Aorta (tissue), 5 donors: Measurements from ENCODE around the gene SLC6A1. TPM values are rescaled to one million over a fixed set of nuclear protein-coding genes. Genes with fewer than 3 reads are reported as not detected.

ENCODE experiments used
- ATAC-seq: fragments of 200-7000 bp; cut with Tn5 transposase; one replicate; pipeline ENCODE4 v1.9.1; 2022; ENCODE audit warnings: moderate library complexity; ENCODE audit not compliant: low FRiP score
- DNase-seq, 2 donors: peaks; one replicate each; pipeline ENCODE4 v3.0.0-alpha.2; 2020
- H3K27ac ChIP-seq, 2 donors: one replicate each; pipeline ENCODE4 v1.5.1; 2013; ENCODE audit warnings: low read length in 2 of 2, mild to moderate bottlenecking in 2 of 2, moderate library complexity in 2 of 2, control low read depth in 1 of 2, inconsistent platforms in 1 of 2, low read depth in 1 of 2
- H3K27me3 ChIP-seq, 2 donors: one replicate each; pipeline ENCODE4 v1.6.1; 2013; ENCODE audit warnings: control low read depth in 1 of 2, low read length in 1 of 2, mild to moderate bottlenecking in 1 of 2, moderate library complexity in 1 of 2; ENCODE audit not compliant: insufficient read depth in 2 of 2, control insufficient read depth in 1 of 2
- H3K36me3 ChIP-seq, 2 donors: one replicate each; pipeline ENCODE4 v1.6.1; 2013; ENCODE audit warnings: control low read depth in 1 of 2, low read length in 1 of 2, mild to moderate bottlenecking in 1 of 2; ENCODE audit not compliant: insufficient read depth in 2 of 2, control insufficient read depth in 1 of 2
- H3K4me1 ChIP-seq, 2 donors: one replicate each; pipeline ENCODE4 v1.6.1; 2013; ENCODE audit warnings: low read length in 2 of 2, control low read depth in 1 of 2, mild to moderate bottlenecking in 1 of 2, moderate library complexity in 1 of 2; ENCODE audit not compliant: insufficient read depth in 2 of 2, control insufficient read depth in 1 of 2
- H3K4me3 ChIP-seq, 2 donors: one replicate each; pipeline ENCODE4 v1.5.1; 2013; ENCODE audit warnings: low read length in 2 of 2, control low read depth in 1 of 2, mild to moderate bottlenecking in 1 of 2
- H3K9me3 ChIP-seq: one replicate; pipeline ENCODE4 v1.6.1; 2013; ENCODE audit warnings: mild to moderate bottlenecking, low read length; ENCODE audit not compliant: control insufficient read depth
- WGBS, 2 donors: extraction: QIAGEN DNeasy Blood & Tissue Kit; methylation state at CpG; one replicate each; pipeline ENCODE4 v1.1.7; 2013; 5-methylcytosine and 5-hydroxymethylcytosine counted together
- intact Hi-C, 2 donors: fragments of 100-400 bp; cut with DNase I; formaldehyde crosslinking; loops; one replicate each; pipeline versions ENCODE4 v1.14.2 to v1.15.0; 2022
- polyA plus RNA-seq, 2 donors: library from polyadenylated mRNA; stranded (reverse); fragments of 200-250 nt; gene quantifications; one replicate each; pipeline ENCODE4 v1.2.3, GENCODE V29; 2013
- total RNA-seq, 2 donors: library from RNA; stranded (reverse); fragmentation: NEBNext Ultra II Directional; extraction: Animal tissue kit (Norgen Biotek cat#: 25700); gene quantifications; one replicate each; pipeline ENCODE4 v1.2.1, GENCODE V29; 2021
- donor health status: healthy with polysubstance abuse.
- donor health status: Bipolar disorder and iron deficiency.
- donor health status: DM: no; HTN: no; CAD: no.
- donor health status: DM: no; HTN: no; CAD: no.
- donor health status: DM: yes; HTN: yes; CAD: no.

SLC6A1 gene
- total and polyA plus RNA-seq, 4 donors = 0.50 to 4.9 (median 1.8) TPM

DNA sequence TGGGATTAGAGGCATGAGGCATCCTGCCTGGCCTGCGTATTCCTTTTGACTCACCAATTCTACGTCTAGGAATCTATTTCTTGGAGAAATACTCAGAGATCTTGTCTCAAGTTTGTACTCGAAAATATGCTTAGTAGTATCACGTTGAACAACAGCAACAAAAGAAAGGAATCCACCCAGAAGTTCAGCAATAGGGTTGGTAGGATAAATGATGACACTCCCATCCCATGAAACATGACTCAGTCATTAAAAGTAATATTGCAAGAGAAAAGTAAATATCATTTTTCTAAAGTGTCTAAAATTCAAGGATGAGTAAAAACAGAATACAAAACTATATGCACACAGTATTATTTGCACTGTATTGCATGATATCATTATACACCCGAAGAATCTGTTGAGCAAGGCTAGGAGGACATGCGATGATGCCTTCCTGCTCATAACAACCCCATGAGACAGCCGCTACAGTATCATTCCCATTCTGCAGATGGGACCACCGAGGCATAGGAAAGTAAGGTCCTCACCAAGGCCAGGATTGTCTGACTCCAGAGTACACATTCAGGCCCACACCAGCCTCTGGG lies 61.5 kb downstream of the SLC6A1 start:
- no peaks in the 10 kb centered on the region for H3K9me3 ChIP-seq
- H3K27ac ChIP-seq = no peak overlapping the region
- peaks cover 0 to 1% of the 10 kb centered on the region in 2 donors for H3K27me3 ChIP-seq
- DNase-seq (no peak), ATAC-seq (no peak)
- no peaks in the 10 kb centered on the region for H3K36me3 ChIP-seq
- intact Hi-C loops = loop anchor here in 1 of 2 donors (10.0 kb wide), 1 partner anchor 289 kb away; no protein-coding TSS in a partner anchor
- no peaks in the 10 kb centered on the region for H3K4me1 ChIP-seq
- no peak overlapping the region for H3K4me3 ChIP-seq
- WGBS, 2 donors = 87 to 90% methylated on average over 8 of the region's 8 CpGs

DNA sequence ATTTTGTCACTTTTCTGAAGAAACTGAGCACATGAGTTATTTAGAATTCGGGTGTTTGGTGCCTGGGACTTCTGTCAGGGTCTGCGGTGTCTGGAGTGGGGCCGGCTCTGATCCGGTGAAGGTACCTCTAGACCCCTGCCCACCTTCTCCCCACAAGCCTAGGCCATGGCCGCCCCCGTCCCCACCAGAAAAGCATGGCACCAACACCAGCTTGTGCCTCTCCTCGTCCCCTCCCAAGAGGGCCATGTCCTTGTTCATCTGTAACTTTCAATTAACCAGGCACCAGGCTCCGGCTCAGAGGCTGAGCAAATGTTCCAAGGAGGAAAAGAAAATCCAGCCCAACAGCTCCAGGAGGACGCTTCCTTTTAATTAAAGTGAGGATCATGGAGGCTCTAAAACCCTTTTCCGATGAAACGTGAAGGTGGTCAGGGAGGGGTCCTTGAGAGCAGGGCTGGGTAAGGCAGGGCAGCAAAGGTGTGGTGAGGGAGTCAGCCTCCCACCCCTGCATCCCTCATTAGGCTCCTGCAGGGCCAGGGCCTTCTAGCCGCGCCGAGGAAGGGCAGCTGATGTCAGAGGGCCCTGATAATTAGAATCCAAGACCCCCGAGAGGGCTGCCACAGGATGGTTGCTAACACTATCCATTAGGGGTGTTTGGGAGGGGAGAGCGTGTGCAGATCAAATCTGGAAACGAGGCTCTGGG lies 62.3 kb downstream of the SLC6A1 start:
- Histone ChIP-seq H3K9me3 (no peaks in the 10 kb centered on the region), H3K4me3 (no peak overlapping the region), H3K27me3 (peaks cover 0 to 1% of the 10 kb centered on the region in 2 donors), H3K27ac (no peak overlapping the region), H3K36me3 (no peaks in the 10 kb centered on the region), H3K4me1 (no peaks in the 10 kb centered on the region)
- ATAC-seq (no peak), DNase-seq (no peak)
- intact Hi-C loops = loop anchor here in 1 of 2 donors (10.0 kb wide), 1 partner anchor 290 kb away; no protein-coding TSS in a partner anchor
- 86 to 88% methylated on average over 17 of the region's 17 CpGs for WGBS, 2 donors

DNA sequence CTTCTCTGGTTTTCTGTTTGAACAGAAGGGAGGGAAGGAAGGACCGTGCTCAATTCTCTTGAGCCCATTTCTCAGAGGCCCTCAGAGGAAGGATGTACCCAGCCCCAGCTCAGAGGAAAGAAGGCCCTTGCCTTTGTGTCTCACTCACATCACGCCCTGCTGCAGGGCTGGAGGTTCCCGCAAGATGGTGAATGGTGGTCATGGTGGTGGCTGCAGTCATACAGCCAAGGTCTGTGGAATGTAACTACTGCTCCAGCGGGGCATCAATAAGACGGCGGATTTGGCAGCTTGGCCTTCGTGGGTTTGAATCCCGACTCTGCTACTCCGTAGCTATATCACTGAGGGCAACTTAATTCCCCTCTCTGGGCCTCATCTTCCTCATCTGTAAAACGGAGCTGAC lies 62.9 kb downstream of the SLC6A1 start:
- DNase-seq (no peak), ATAC-seq (no peak)
- Histone ChIP-seq H3K9me3 (no peaks in the 10 kb centered on the region), H3K27ac (no peak overlapping the region), H3K36me3 (no peaks in the 10 kb centered on the region), H3K27me3 (peaks cover 0 to 1% of the 10 kb centered on the region in 2 donors), H3K4me1 (no peaks in the 10 kb centered on the region), H3K4me3 (no peak overlapping the region)
- 87 to 89% methylated on average over 10 of the region's 10 CpGs for WGBS, 2 donors
- intact Hi-C loops = loop anchor here in 1 of 2 donors (10.0 kb wide), 1 partner anchor 291 kb away; no protein-coding TSS in a partner anchor

DNA sequence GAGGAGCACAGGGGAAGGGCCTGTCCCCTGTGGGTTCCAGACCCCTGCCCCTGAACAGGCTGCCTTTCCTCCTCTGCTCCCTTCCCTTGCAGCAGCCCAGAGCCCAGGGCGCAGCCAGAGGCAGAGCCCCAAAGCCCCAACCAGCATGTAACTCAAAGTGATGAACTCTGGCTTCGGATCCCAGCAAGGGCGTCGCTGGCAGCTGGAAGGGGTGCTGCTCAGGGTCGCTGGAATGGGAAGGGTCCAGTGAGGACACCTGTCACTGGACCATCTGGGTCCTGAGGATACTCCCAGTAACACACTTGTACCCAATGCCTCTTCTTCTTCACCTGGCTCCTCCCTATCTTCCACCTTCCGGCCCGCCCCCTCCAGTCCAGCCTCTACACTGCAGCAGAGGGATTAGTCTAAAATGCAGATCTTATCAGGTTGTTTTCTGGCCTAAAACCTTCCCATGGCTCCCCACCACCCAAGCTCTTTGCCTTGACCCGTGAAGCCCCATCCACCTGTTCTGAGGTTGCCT lies 64.0 kb downstream of the SLC6A1 start:
- ATAC-seq = no peak
- no peaks in the 10 kb centered on the region for H3K36me3 ChIP-seq
- H3K27me3 ChIP-seq = peaks cover 0 to 1% of the 10 kb centered on the region in 2 donors
- no peaks in the 10 kb centered on the region for H3K9me3 ChIP-seq
- H3K4me3 ChIP-seq = no peak overlapping the region
- no peak for DNase-seq
- 69 to 70% methylated on average over 8 of the region's 8 CpGs for WGBS, 2 donors
- intact Hi-C loops = loop anchor here in 1 of 2 donors (10.0 kb wide), 1 partner anchor 292 kb away; no protein-coding TSS in a partner anchor
- no peak overlapping the region for H3K27ac ChIP-seq
- no peaks in the 10 kb centered on the region for H3K4me1 ChIP-seq

DNA sequence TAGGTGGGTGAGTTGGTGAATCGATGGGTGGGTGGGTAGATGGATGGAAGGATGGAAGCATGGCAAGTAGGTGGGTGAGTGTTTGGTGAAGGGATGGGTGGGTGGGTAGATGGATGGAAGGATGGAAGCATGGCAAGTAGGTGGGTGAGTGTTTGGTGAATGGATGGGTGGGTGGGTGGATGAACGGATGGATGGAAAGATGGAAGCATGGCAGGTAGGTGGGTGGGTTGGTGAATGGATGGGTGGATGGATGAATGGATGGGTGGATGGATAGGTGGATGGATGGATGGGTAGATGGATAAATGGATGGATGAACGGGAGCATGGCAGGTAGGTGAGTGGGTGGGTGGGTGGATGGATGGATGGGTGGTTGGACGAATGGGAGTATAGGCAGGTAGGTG lies 65.1 kb downstream of the SLC6A1 start:
- H3K27me3 ChIP-seq = no peaks in the 10 kb centered on the region
- 87 to 95% methylated on average over 4 of the region's 4 CpGs for WGBS, 2 donors
- no peaks in the 10 kb centered on the region for H3K36me3 ChIP-seq
- no peaks in the 10 kb centered on the region for H3K9me3 ChIP-seq
- ATAC-seq (no peak), DNase-seq (no peak)
- H3K4me1 ChIP-seq = no peaks in the 10 kb centered on the region
- no peak overlapping the region for H3K4me3 ChIP-seq
- no peak overlapping the region for H3K27ac ChIP-seq
- intact Hi-C loops = loop anchor here (2.0 to 10.0 kb wide), 4 partner anchors 111 to 299 kb away; no protein-coding TSS in a partner anchor

DNA sequence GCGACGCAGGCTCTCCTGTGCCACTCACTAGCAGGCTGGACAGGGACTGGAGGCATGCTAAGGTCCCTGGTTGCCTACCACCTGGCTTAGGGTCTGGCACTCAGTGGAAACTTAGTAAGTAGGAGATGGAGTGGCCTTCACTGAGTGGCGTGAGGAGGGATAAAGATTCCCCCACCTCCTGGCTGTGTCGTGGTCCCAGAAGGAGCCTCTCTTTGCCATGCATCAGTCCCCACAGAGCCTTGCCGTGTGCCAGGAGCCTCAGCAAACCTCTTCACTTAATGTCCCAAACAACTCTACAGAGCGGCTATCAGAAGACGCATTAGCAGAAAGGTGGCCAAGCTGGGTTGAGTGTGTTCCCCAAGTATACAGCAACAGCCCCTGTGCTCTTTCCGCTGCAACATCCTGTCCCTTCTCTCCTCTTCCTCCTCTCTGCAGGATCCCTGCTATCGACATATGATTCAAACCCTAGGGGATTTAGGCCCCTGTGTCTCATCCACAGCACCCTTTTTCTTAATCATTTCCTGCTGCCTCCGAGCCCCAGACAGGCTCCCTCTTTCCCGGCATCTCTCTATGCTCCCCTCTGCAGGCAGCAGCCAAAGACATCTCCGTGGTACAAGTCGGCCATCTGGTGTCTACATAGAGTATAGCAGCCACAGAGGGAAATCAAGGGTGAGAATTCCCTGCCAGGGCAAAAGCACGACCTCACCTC lies 66.7 kb downstream of the SLC6A1 start:
- ATAC-seq (peak; percentile 89), DNase-seq (peak in 1 of 2 donors; percentile 60)
- intact Hi-C loops = loop anchor here (1.0 to 10.0 kb wide), 5 partner anchors 112 to 300 kb away; no protein-coding TSS in a partner anchor
- Histone ChIP-seq H3K4me3 (no peak overlapping the region), H3K36me3 (no peaks in the 10 kb centered on the region), H3K27me3 (no peaks in the 10 kb centered on the region), H3K27ac (no peak overlapping the region), H3K9me3 (no peaks in the 10 kb centered on the region), H3K4me1 (no peaks in the 10 kb centered on the region)
- 32 to 38% methylated on average over 14 of the region's 14 CpGs for WGBS, 2 donors

DNA sequence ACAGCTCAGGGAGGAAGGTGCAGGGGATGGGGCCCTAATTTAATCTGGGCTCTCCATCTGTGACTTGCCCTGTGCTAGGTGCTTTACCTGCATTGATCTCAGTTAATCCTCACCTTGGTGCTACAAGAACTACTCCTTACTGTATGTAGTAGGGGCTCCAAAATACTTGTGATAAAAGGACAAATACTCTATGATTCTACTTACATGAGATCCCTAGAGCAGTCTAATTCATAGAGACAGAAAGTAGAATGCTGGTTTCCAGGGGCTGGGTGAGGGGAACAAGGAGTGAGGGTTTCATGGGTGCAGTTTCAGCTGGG lies 67.2 kb downstream of the SLC6A1 start:
- no peak for DNase-seq
- no peak for ATAC-seq
- H3K4me1 ChIP-seq = no peaks in the 10 kb centered on the region
- intact Hi-C loops = loop anchor here (1.0 to 10.0 kb wide), 7 partner anchors 73 to 301 kb away; no protein-coding TSS in a partner anchor
- H3K9me3 ChIP-seq = peaks cover 2% of the 10 kb centered on the region
- H3K36me3 ChIP-seq = no peaks in the 10 kb centered on the region
- no peak overlapping the region for H3K4me3 ChIP-seq
- no peaks in the 10 kb centered on the region for H3K27me3 ChIP-seq
- no peak overlapping the region for H3K27ac ChIP-seq

DNA sequence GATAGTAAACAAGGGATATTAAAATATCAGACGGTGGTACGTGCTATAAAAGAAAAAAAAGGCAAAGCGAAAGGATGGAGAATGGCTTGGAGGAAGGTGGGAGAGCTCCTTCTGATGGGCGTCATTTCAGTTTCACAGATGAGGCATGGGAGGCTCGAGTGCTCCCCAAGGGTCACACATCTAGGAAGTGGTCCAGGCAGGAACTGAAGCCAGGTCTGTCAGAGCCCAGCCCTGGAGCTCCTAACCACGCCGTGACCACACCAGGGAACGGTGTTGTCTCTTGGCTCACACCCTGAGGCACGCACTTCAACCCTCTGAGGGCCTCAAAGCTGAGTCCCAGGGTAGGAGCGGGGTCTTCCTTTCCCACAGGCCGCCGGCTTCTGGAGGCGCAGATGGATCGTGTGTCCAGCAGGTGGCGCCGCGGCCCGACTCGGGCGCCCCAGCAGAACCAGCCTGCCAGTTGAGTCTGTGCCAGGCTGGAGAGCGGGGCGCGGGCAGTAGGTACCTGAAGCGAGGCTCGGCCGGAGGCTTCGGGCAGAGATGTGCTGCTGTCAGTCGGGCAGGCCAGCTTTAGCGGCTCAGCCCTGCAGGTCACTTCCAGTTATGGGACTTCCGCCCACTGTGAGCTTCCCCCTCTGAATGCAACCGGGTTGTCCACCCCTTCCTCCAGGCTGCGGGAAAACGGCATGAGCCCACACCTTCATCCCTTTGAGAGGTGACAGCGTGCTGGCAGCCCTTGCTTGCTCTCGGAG lies 68.1 kb downstream of the SLC6A1 start:
- Histone ChIP-seq H3K36me3 (no peaks in the 10 kb centered on the region), H3K4me1 (no peaks in the 10 kb centered on the region), H3K27ac (no peak overlapping the region), H3K4me3 (no peak overlapping the region), H3K27me3 (no peaks in the 10 kb centered on the region), H3K9me3 (peaks cover 4% of the 10 kb centered on the region)
- ATAC-seq = peak; percentile 91
- peak; percentile 80 to 90 for DNase-seq
- intact Hi-C loops = loop anchor here in 1 of 2 donors (5.0 kb wide), 2 partner anchors 72 to 272 kb away; no protein-coding TSS in a partner anchor
- 9 to 10% methylated on average over 32 to 35 of the region's 35 CpGs for WGBS, 2 donors
